Measurements from ENCODE around the gene ZNF878. TPM values are rescaled to one million over a fixed set of nuclear protein-coding genes. Genes with fewer than 3 reads are reported as not detected.
A peak's percentile ranks its signal among the peaks of the same experiment; 100 is the strongest.

ZNF878 gene
- total and polyA plus RNA-seq, 2 of the 8 experiments (the other 6 are each of a cell fraction or from before 2014, with no cell fraction given) = 0.91 to 9.1 TPM

DNA sequence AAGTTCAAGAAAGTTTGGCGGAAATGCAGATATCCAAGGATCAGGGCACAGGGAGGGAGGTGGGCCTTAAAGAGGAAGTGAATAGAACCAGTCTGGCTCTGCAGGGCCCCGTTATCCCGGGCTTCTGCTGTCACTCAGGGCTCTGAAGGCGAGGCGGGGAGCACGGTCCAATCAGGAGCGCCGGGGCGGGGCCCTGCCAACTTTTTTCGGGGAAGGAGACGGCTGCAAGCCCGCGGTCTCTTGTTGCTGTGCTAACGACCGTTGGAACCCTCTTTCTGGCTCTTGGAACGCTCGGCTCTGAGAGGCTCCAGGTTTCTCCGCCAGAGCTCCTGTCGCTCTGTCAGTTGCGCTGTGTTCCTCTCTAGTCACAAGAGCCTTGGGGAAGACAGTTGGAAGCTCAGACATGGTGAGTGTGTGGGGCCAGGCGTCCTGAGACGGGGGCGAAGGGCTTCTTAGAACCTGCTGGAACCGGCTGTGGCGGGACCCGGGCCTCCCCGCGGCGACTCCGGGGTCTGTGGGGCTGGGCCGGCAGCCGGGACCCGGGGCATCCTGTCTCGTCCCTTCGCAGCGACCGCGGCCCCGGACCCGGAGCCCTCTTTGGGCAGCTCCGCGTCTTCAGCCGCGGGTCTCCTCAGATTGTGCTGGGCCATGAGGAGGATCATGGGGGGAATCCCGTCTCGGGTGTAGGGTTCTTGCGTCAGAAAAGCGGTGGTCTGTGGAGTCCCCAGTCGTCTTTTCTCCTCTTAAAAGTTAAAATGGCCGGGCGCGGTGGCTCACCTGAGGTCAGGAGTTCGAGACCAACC, 39.5 kb upstream of the ZNF878 start:
- H3K14ac ChIP-seq (ENCODE audit: insufficient read length) = no peak overlapping the region
- peak overlapping the region; percentile 99 for H3K18ac ChIP-seq (ENCODE audit: extremely low read depth, low read length)
- H3K9me3 ChIP-seq (ENCODE audit: insufficient read depth in 2 of 2, low read depth in 1 of 2, low read length in 1 of 2) = peaks cover 0 to 7% of the 10 kb centered on the region in 2 experiments; a peak in 1 of 4 replicates
- H3K36me3 ChIP-seq (ENCODE audit: control insufficient read depth in 2 of 4, insufficient read depth in 4 of 4, low read length in 3 of 4) = peaks cover 2 to 27% (median 14%) of the 10 kb centered on the region in 4 experiments; a peak in 5 of 8 replicates
- H4K20me1 ChIP-seq (replicated peaks in 1 of 2; ENCODE audit: control insufficient read depth in 1 of 2, insufficient read depth in 2 of 2, low read length in 2 of 2) = no peaks in the 10 kb centered on the region
- whole genome bisulfite sequencing, 2 experiments (ENCODE audit: extremely low coverage in 1 of 2, insufficient coverage in 1 of 2, insufficient read length in 1 of 2, insufficient replicate concordance in 2 of 2, low coverage in 1 of 2, low lambda C conversion rate in 2 of 2, missing lambda C conversion rate in 1 of 2) = 2% methylated on average over 53 of the region's 53 CpGs; no CpG with 5 or more reads in 1 of the 2 experiments
- no peaks in the 10 kb centered on the region; a peak in 1 of 7 replicates for H3K4me1 ChIP-seq (replicated peaks in 1 of 4; ENCODE audit: control insufficient read depth in 3 of 4, insufficient read depth in 4 of 4, low read length in 3 of 4)
- H3K23ac ChIP-seq (ENCODE audit: insufficient read length) = no peak overlapping the region
- DNase-seq (ENCODE audit: low read depth in 1 of 2, low spot score in 2 of 2) = peak; percentile 81 to 93
- H3K9ac ChIP-seq (replicated peaks in 1 of 4; ENCODE audit: extremely low read depth in 1 of 4, low read depth in 3 of 4, low read length in 3 of 4) = peak overlapping the region; percentile 89 to 94 (median 91)
- H3K79me1 ChIP-seq (ENCODE audit: low read depth, low read length) = peaks cover 3% of the 10 kb centered on the region; the same call in 1 of the 2 replicates
- peak overlapping the region; percentile 79 to 90 for H3K4me2 ChIP-seq (ENCODE audit: insufficient read depth in 1 of 2, low read depth in 2 of 2, low read length in 2 of 2)
- peaks cover 0 to 40% of the 10 kb centered on the region in 2 experiments; a peak in 3 of 4 replicates for H3K79me2 ChIP-seq (ENCODE audit: control insufficient read depth in 1 of 2, insufficient read depth in 2 of 2, low read length in 2 of 2)
- H3K27me3 ChIP-seq (replicated peaks in 1 of 4; ENCODE audit: control insufficient read depth in 3 of 4, extremely low read depth in 1 of 4, insufficient read depth in 3 of 4, low read length in 3 of 4) = no peaks in the 10 kb centered on the region
- no peak overlapping the region for H2BK20ac ChIP-seq (ENCODE audit: low read length)
- H2BK5ac ChIP-seq (ENCODE audit: low read depth, low read length) = peak overlapping the region; percentile 91
- peak overlapping the region; percentile 90 for H3K27ac ChIP-seq (ENCODE audit: low read depth, low read length)
- H3K4ac ChIP-seq (replicated peaks; ENCODE audit: insufficient read length, low read depth, low read length) = no peak overlapping the region
- FAIRE-seq = no peak
- H3K4me3 ChIP-seq (ENCODE audit: extremely low read depth in 1 of 4, insufficient read depth in 2 of 4, low read depth in 3 of 4, low read length in 4 of 4) = peak overlapping the region; percentile 62 to 93 (median 76)
- H3K23me2 ChIP-seq (ENCODE audit: low read depth, low read length) = 0 out of 2 replicates have a peak, but pooled peaks cover 2% of the 10 kb centered on the region
- peak overlapping the region; percentile 18 for H3K56ac ChIP-seq (replicated peaks; ENCODE audit: insufficient read length, low read depth, low read length)
- H2BK15ac ChIP-seq (ENCODE audit: low read length) = no peak overlapping the region
- H2AK5ac ChIP-seq (ENCODE audit: low read depth, low read length) = no peak overlapping the region
- H4K8ac ChIP-seq (ENCODE audit: extremely low read depth, insufficient read depth, low read length) = peak overlapping the region; percentile 99; the same call in 1 of the 2 replicates
- peak overlapping the region; percentile 8 for H4K91ac ChIP-seq (replicated peaks; ENCODE audit: insufficient read length, low read length)
- no peak overlapping the region for H2AFZ ChIP-seq (ENCODE audit: low read length)
- H2BK12ac ChIP-seq (ENCODE audit: low read depth, low read length) = peak overlapping the region; percentile 96; the same call in 1 of the 2 replicates
- peak overlapping the region; percentile 96 for H4K5ac ChIP-seq (ENCODE audit: insufficient read length, low read depth, low read length)
- H2BK120ac ChIP-seq (replicated peaks; ENCODE audit: low read depth, low read length) = no peak overlapping the region
- POLR2A ChIA-PET (ENCODE audit: partially characterized antibody) = interaction anchor here (0.7 to 4.8 kb wide), 12 partner anchors 11 to 556 kb away, joined by 3 to 24 read pairs (median 8); partner anchors contain the start of genes ZNF20, ZNF844 and ZNF878
- CTCF ChIA-PET (ENCODE audit: partially characterized antibody) = interaction anchor here (0.7 to 3.5 kb wide), 16 partner anchors 9 to 255 kb away, joined by 3 to 28 read pairs (median 4); partner anchors contain the start of gene ZNF20
- peak; percentile 67 for TF ChIP-seq PHF8 (conservative IDR thresholded peaks at IDR 0.05; ENCODE audit: low read depth, low read length)
- TF ChIP-seq SP1 (IDR thresholded peaks at IDR 0.05; ENCODE audit: low read depth, low read length) = peak; percentile 79; the same call in 1 of the 2 replicates
- TF ChIP-seq TAF1 (IDR thresholded peaks at IDR 0.05; ENCODE audit: low read depth, low read length) = peak; percentile 94
- TF ChIP-seq YY1 (IDR thresholded peaks at IDR 0.05; ENCODE audit: low read depth, low read length) = peak; percentile 65; the same call in 1 of the 2 replicates
- peak; percentile 18; the same call in 1 of the 2 replicates for TF ChIP-seq CHD2 (IDR thresholded peaks at IDR 0.05; ENCODE audit: low read length)
- no peak; the same call in 1 of the 2 replicates for TF ChIP-seq KDM1A (IDR thresholded peaks at IDR 0.05; ENCODE audit: borderline replicate concordance, low read length)
- TF ChIP-seq TAF7 (optimal IDR thresholded peaks at IDR 0.05; ENCODE audit: borderline replicate concordance, low read depth, low read length) = peak; percentile 81
- TF ChIP-seq KDM5A (IDR thresholded peaks at IDR 0.05; ENCODE audit: low read length) = no peak
- TF ChIP-seq POLR2A (IDR thresholded peaks at IDR 0.05; ENCODE audit: control extremely low read depth in 1 of 2, low read depth in 2 of 2, low read length in 2 of 2) = peak; percentile 74 to 95
- TF ChIP-seq KDM4A (IDR thresholded peaks at IDR 0.05; ENCODE audit: low read depth, low read length, severe bottlenecking) = peak; percentile 24
- no peak for TF ChIP-seq SRF (IDR thresholded peaks at IDR 0.05; ENCODE audit: low read depth, low read length)
- peak; percentile 40; the same call in 1 of the 2 replicates for TF ChIP-seq SP4 (IDR thresholded peaks at IDR 0.05; ENCODE audit: low read length)

Measured in H1 (cell line).